Fibroblast of lung (primary cell): ENCODE data around the gene NCBP3. TPM values are rescaled to one million over a fixed set of nuclear protein-coding genes. Genes with fewer than 3 reads are reported as not detected.

Experiments used
- DNase-seq, 2 donors: peaks; one replicate each; pipeline versions ENCODE4 v3.0.0 to v3.0.0-alpha.2; 2010; ENCODE audit warnings: low read depth in 2 of 2
- H2AFZ ChIP-seq: 2 replicates; pipeline ENCODE4 v1.5.1; 2012; ENCODE audit warnings: low read length, control low read depth, inconsistent platforms
- H3K27ac ChIP-seq: 2 replicates; pipeline ENCODE4 v1.5.1; 2011; ENCODE audit warnings: low read length, control low read depth; ENCODE audit not compliant: insufficient read depth
- H3K27me3 ChIP-seq: 2 replicates; pipeline ENCODE4 v1.5.1; 2011; ENCODE audit warnings: mild to moderate bottlenecking, low read length; ENCODE audit not compliant: control insufficient read depth, insufficient read depth
- H3K36me3 ChIP-seq: 2 replicates; pipeline ENCODE4 v1.5.1; 2011; ENCODE audit warnings: low read length; ENCODE audit not compliant: control insufficient read depth, insufficient read depth
- H3K4me1 ChIP-seq: 2 replicates; pipeline ENCODE4 v1.5.1; 2011; ENCODE audit warnings: low read length; ENCODE audit not compliant: control insufficient read depth, insufficient read depth; ENCODE audit errors: extremely low read depth
- H3K4me2 ChIP-seq: 2 replicates; pipeline ENCODE4 v1.5.1; 2011; ENCODE audit warnings: low read length, control low read depth; ENCODE audit not compliant: insufficient read depth; ENCODE audit errors: extremely low read depth
- H3K4me3 ChIP-seq, 4 experiments: fragments of 200-600 bp in 1 of 4; sonication (generic) in 1 of 4; replicated peaks in 1 of 4; 2 replicates each; pipeline ENCODE4 v1.5.1; 2011 to 2016; ENCODE audit warnings: low read length in 4 of 4, low read depth in 3 of 4, mild to moderate bottlenecking in 3 of 4, control low read depth in 2 of 4, inconsistent platforms in 1 of 4, mixed read lengths in 1 of 4; ENCODE audit not compliant: insufficient read depth in 1 of 4; ENCODE audit errors: control extremely low read depth in 1 of 4
- H3K79me2 ChIP-seq: 2 replicates; pipeline ENCODE4 v1.5.1; 2012; ENCODE audit warnings: mild to moderate bottlenecking, low read length, inconsistent platforms; ENCODE audit not compliant: control insufficient read depth, insufficient read depth
- H3K9ac ChIP-seq: 2 replicates; pipeline ENCODE4 v1.5.1; 2011; ENCODE audit warnings: mild to moderate bottlenecking, low read length, control low read depth; ENCODE audit not compliant: insufficient read depth
- H3K9me3 ChIP-seq: 2 replicates; pipeline ENCODE4 v1.5.1; 2012; ENCODE audit warnings: low read depth, low read length; ENCODE audit not compliant: control insufficient read depth, insufficient read depth
- H4K20me1 ChIP-seq: 2 replicates; pipeline ENCODE4 v1.5.1; 2011; ENCODE audit warnings: low read length; ENCODE audit not compliant: control insufficient read depth, insufficient read depth; ENCODE audit errors: extremely low read depth
- CTCF ChIP-seq, 2 donors: IDR thresholded peaks in 1 of 2; conservative IDR thresholded peaks in 1 of 2; 1 replicate in 1 of 2; 2 replicates in 1 of 2; pipeline ENCODE4 v1.5.1; 2011 to 2012; ENCODE audit warnings: low read length in 2 of 2, control low read depth in 1 of 2, inconsistent platforms in 1 of 2, low read depth in 1 of 2, mild to moderate bottlenecking in 1 of 2
- EZH2 ChIP-seq: IDR thresholded peaks from 2 replicates; pipeline ENCODE4 v1.5.1; 2012; ENCODE audit warnings: low read length, control low read depth, mild to moderate bottlenecking; ENCODE audit errors: missing control alignments
- polyA plus RNA-seq, 2 donors: library from polyadenylated mRNA; depleted of rRNA in 1 of 2; stranded (reverse) in 1 of 2; unstranded in 1 of 2; fragments of >200 nt; gene quantifications; 2 replicates each; pipeline ENCODE4 v1.2.1, GENCODE V29; 2011 to 2012; ENCODE audit warnings: missing spikeins in 1 of 2
- total RNA-seq: library from RNA; depleted of rRNA; stranded (reverse); fragments of >200 nt; gene quantifications from 2 replicates; pipeline ENCODE4 v1.2.1, GENCODE V29; 2014

The NCBP3 gene
- total and polyA plus RNA-seq, 2 donors (not counting 1 experiment from before 2014, with no cell fraction given) = 20.4 to 23.3 TPM

GRCh38 chr17:3815925-3816324 is 30.1 kb downstream of the NCBP3 start:
- Histone ChIP-seq H3K9me3 (no peaks in the 10 kb centered on the region), H3K4me3 (no peak overlapping the region), H3K36me3 (peaks cover 15% of the 10 kb centered on the region), H3K9ac (no peak overlapping the region), H3K4me2 (no peak overlapping the region), H4K20me1 (no peaks in the 10 kb centered on the region), H3K4me1 (no peaks in the 10 kb centered on the region), H3K27ac (no peak overlapping the region), H3K79me2 (no peaks in the 10 kb centered on the region), H3K27me3 (no peaks in the 10 kb centered on the region), H2AFZ (no peak overlapping the region)
- DNase-seq = no peak
- TF ChIP-seq CTCF (conservative IDR thresholded peaks at IDR 0.05 in 1 of 2, IDR thresholded peaks at IDR 0.05 in 1 of 2; ENCODE audit: low read depth in 1 of 2, low read length in 2 of 2) = no peak
- no peak for TF ChIP-seq EZH2

GRCh38 chr17:3815122-3815521 is 30.9 kb downstream of the NCBP3 start:
- no peak overlapping the region for H3K9ac ChIP-seq

GRCh38 chr17:3814361-3814760 is 31.7 kb downstream of the NCBP3 start:
- H2AFZ ChIP-seq = no peak overlapping the region
- H3K4me3 ChIP-seq = no peak overlapping the region
- H3K79me2 ChIP-seq = no peaks in the 10 kb centered on the region
- no peak overlapping the region for H3K9ac ChIP-seq
- H4K20me1 ChIP-seq = no peaks in the 10 kb centered on the region
- H3K27ac ChIP-seq = no peak overlapping the region
- no peaks in the 10 kb centered on the region for H3K9me3 ChIP-seq
- H3K27me3 ChIP-seq = no peaks in the 10 kb centered on the region
- peaks cover 15% of the 10 kb centered on the region for H3K36me3 ChIP-seq
- no peaks in the 10 kb centered on the region for H3K4me1 ChIP-seq
- H3K4me2 ChIP-seq = no peak overlapping the region
- no peak for TF ChIP-seq CTCF (conservative IDR thresholded peaks at IDR 0.05 in 1 of 2, IDR thresholded peaks at IDR 0.05 in 1 of 2; ENCODE audit: low read depth in 1 of 2, low read length in 2 of 2)
- TF ChIP-seq EZH2 = no peak
- no peak for DNase-seq

More at GRCh38 chr17:3815122-3815521, 30.9 kb downstream of the NCBP3 start:
- Histone ChIP-seq H4K20me1 (no peaks in the 10 kb centered on the region), H3K27ac (no peak overlapping the region), H3K27me3 (no peaks in the 10 kb centered on the region), H3K4me2 (no peak overlapping the region), H3K36me3 (peaks cover 15% of the 10 kb centered on the region), H3K4me1 (no peaks in the 10 kb centered on the region), H3K4me3 (no peak overlapping the region), H2AFZ (no peak overlapping the region), H3K9me3 (no peaks in the 10 kb centered on the region), H3K79me2 (no peaks in the 10 kb centered on the region)
- TF ChIP-seq EZH2 = no peak
- no peak for TF ChIP-seq CTCF (conservative IDR thresholded peaks at IDR 0.05 in 1 of 2, IDR thresholded peaks at IDR 0.05 in 1 of 2; ENCODE audit: low read depth in 1 of 2, low read length in 2 of 2)
- DNase-seq = no peak
